Neural crest cell (in vitro differentiated cells): ENCODE data around the gene FIS1. TPM values are rescaled to one million over a fixed set of nuclear protein-coding genes. Genes with fewer than 3 reads are reported as not detected.
"Not testable (repeated sequence)": the region's sequence is repeated elsewhere in the genome, so short reads cannot be mapped to it uniquely, and the experiment has no call there.

ENCODE experiments used
- DNase-seq: peaks from one replicate; pipeline ENCODE4 v3.0.0; 2021; ENCODE audit warnings: low read depth, mixed read lengths, low spot score
- H3K27ac Mint-ChIP-seq: one replicate; pipeline ENCODE4 v1.8.0; 2021; ENCODE audit warnings: mild to moderate bottlenecking, mixed read lengths; ENCODE audit not compliant: unreplicated experiment
- H3K27me3 Mint-ChIP-seq: 2 replicates; pipeline ENCODE4 v1.8.0; 2021; ENCODE audit warnings: low read depth, mild to moderate bottlenecking, mixed read lengths
- H3K36me3 Mint-ChIP-seq: 2 replicates; pipeline ENCODE4 v1.8.0; 2021; ENCODE audit warnings: low read depth, mild to moderate bottlenecking, mixed read lengths
- H3K4me1 Mint-ChIP-seq: 2 replicates; pipeline ENCODE4 v1.8.0; 2021; ENCODE audit warnings: mixed read lengths
- H3K4me3 Mint-ChIP-seq: one replicate; pipeline ENCODE4 v1.8.0; 2021; ENCODE audit warnings: mild to moderate bottlenecking, mixed read lengths
- H3K9me3 Mint-ChIP-seq: 2 replicates; pipeline ENCODE4 v1.8.0; 2021; ENCODE audit warnings: mixed read lengths
- long read RNA-seq: library from polyadenylated mRNA; unstranded; transcript quantifications from one replicate; pipeline ENCODE4 v2.0.0, GENCODE V29; 2020
- total RNA-seq: library from RNA; stranded (reverse); gene quantifications from 2 replicates; pipeline ENCODE4 v1.2.1, GENCODE V29; 2021
- TF ChIP-seq, protein P1 (sequence below): fragments of 200-600 bp; sonication (generic); conservative IDR thresholded peaks from 2 replicates; pipeline ENCODE4 v1.5.0; 2021; ENCODE audit warnings: antibody characterized with exemption, mild to moderate bottlenecking

The FIS1 gene
- 104 and 106 TPM in 2 replicates for total RNA-seq
- long read RNA-seq, transcript FIS1-201 (5 exons, 734 nt), result major isoform, 15 of 18 reads
- long read RNA-seq, partial matches to known transcripts, result 0 of 18 reads
- long read RNA-seq, other reads (novel, unspliced or antisense), result 0 of 18 reads

DNA sequence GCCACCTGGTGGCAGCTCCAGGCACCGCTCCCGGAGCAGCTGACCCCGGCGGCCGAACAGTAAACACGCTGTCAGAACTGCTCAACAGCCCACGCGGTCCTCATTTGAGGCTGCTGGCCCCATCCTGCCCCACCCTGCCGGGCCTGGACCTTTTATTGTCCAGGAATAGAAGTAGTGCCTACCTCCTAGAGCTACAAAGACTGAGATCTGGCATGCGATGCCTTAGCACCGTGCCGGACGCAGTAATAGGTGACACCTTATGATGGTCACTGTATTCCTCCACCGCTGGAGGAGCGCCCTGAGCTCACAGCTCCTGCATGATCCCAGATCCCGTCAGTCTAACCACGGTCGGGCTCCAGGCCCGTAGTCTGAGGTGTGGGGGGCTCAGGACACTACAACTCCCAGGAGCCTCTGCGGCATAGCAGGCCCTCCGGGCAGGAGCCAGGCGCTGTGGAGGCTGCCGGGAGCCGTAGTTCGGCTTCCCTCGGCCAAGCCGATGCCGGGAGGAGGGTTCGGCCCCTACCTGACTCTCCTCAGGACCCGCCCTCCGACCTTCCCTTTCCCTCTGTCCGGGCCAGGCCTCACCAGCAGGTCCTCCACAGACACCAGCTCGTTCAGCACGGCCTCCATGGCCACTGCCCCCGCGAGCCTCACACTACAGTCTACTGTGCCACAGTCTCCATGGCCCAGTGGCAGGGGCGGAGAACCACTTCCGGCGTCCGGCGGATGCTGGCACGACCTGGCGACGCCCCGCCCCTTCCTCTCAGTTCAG lies at the start of gene FIS1:
Gene FIS1, minus strand, starts transcription at position 707 of the 772 bp plus-strand sequence. Its CDS starts 77 bp downstream, at position 630.
- no peaks in the 10 kb centered on the region for H3K27me3 Mint-ChIP-seq
- H3K27ac Mint-ChIP-seq, result peak within 1 kb of the TSS; percentile 93
- DNase-seq, result peak; percentile 89
- peak within 1 kb of the TSS; percentile 95 for H3K4me3 Mint-ChIP-seq
- peaks cover 4% of the 10 kb centered on the region for H3K36me3 Mint-ChIP-seq
- peaks cover 17% of the 10 kb centered on the region for H3K4me1 Mint-ChIP-seq
- TF ChIP-seq, protein P1, sequence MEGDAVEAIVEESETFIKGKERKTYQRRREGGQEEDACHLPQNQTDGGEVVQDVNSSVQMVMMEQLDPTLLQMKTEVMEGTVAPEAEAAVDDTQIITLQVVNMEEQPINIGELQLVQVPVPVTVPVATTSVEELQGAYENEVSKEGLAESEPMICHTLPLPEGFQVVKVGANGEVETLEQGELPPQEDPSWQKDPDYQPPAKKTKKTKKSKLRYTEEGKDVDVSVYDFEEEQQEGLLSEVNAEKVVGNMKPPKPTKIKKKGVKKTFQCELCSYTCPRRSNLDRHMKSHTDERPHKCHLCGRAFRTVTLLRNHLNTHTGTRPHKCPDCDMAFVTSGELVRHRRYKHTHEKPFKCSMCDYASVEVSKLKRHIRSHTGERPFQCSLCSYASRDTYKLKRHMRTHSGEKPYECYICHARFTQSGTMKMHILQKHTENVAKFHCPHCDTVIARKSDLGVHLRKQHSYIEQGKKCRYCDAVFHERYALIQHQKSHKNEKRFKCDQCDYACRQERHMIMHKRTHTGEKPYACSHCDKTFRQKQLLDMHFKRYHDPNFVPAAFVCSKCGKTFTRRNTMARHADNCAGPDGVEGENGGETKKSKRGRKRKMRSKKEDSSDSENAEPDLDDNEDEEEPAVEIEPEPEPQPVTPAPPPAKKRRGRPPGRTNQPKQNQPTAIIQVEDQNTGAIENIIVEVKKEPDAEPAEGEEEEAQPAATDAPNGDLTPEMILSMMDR, result peak; percentile 93
- no peaks in the 10 kb centered on the region for H3K9me3 Mint-ChIP-seq

GRCh38 chr7:101294039-101294831 lies 49.4 kb upstream of the FIS1 start:
- peaks cover 73% of the 10 kb centered on the region for H3K27me3 Mint-ChIP-seq
- H3K9me3 Mint-ChIP-seq, result no peaks in the 10 kb centered on the region
- H3K4me1 Mint-ChIP-seq, result peaks cover 3% of the 10 kb centered on the region
- H3K27ac Mint-ChIP-seq, result no peak overlapping the region
- no peak for DNase-seq
- no peaks in the 10 kb centered on the region for H3K36me3 Mint-ChIP-seq
- H3K4me3 Mint-ChIP-seq, result no peak overlapping the region
- TF ChIP-seq, protein P1, result no peak

DNA sequence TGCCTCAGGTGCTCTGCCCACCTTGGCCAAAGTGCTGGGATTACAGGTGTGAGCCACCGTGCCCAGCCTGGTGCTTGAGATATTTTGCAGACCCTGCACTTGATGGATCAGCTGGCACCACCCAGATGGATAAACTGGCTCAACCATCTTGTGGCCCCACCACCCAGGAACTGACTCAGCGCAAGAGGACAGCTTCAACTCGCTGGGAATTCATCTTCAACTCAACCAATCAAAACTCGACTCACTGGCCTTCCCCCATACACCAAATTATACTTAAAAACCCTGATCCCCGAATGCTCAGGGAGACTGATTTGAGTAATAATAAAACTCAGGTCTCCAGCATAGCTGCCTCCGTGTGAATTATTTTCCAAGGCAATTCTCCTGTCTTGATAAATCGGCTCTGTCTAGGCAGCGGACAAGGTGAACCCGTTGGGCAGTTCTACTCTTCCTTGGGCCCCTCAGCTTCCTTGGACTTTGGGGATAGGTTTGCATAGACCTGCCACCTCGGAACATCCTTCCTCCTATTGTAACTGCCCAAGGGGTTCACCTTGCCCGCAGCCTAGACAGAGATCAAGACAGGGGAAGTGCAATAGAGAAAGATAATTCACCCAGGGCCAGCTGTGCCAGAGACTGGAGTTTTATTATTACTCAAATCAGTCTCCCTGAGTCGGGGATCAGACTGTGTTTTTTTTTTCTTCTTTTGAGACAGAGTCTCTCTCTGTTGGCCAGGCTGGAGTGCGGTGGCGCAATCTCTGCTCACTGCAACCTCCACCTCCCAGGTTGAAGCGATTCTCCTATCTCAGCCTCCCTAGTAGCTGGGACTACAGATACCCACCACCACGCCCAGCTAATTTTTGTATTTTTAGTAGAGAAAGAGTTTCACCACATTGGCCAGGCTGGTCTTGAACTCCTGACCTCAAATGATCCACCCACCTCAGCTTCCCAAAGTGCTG lies 48.5 kb upstream of the FIS1 start:
- not testable (repeated sequence) for DNase-seq, H3K4me1 Mint-ChIP-seq, H3K9me3 Mint-ChIP-seq, H3K4me3 Mint-ChIP-seq, H3K27ac Mint-ChIP-seq, H3K36me3 Mint-ChIP-seq
- peaks cover 72% of the 10 kb centered on the region for H3K27me3 Mint-ChIP-seq

DNA sequence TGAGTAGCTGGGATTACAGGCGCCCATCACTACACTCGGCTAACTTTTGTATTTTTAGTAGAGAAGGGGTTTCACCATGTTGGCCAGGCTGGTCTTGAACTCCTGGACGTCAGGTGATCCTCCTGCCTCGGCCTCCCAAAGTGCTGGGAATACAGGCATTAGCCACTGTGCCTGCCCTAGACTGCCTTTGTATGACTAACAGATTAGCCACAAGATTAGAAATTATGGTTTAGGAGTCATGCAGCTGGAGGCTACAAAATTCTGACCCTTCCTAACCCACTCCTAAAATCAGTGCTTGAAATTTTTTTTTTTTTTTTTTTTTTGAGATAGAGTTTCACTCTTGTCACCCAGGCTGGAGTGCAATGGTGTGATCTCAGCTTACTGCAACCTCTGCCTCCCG lies 47.7 kb upstream of the FIS1 start:
- H3K36me3 Mint-ChIP-seq, H3K4me1 Mint-ChIP-seq, H3K9me3 Mint-ChIP-seq, DNase-seq, H3K4me3 Mint-ChIP-seq, H3K27ac Mint-ChIP-seq: not testable (repeated sequence)
- H3K27me3 Mint-ChIP-seq, result peaks cover 73% of the 10 kb centered on the region

DNA sequence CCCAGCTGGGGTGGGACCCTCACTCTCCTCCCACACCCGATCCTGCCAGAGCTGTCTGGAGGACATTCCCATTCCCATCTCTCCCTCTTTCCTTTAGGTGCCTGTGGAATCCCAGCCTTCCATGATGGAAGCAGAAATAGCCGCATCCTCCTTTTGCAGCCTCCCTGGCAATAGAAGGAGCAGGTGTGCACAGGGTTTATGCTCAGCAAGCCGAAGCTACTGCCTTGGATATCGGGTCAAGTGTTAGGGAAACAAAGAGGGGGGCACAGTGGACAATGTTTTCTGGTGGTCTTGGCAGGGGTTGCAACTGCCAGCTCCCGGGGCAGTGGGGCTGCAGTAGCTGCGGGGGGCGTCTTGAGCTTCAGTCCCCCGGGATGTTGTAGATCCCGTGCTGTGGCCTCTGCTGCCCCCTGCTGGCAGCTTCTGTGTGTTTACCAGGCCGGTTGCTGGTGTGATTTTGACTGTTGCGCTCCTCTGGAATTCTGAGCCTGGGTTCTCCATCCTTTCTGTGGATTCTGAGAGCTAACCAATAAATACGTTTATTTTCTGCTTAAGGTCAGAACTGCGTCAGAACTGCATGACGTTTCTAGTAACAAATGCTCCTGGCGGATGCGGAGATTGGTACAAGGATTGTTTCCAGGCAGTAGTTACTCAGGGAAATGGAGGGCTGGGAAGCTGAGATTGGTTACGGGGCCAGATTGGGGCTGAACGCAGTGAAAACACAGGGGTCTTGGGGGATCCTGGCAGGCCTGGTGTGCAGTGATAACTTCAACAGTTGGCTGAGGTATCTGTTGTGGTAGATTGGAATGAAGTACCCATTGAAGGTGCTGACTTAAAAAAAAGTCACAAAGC lies 45.5 kb upstream of the FIS1 start:
- peaks cover 68% of the 10 kb centered on the region for H3K27me3 Mint-ChIP-seq
- H3K4me3 Mint-ChIP-seq, H3K36me3 Mint-ChIP-seq, H3K9me3 Mint-ChIP-seq, H3K27ac Mint-ChIP-seq, H3K4me1 Mint-ChIP-seq: not testable (repeated sequence)
- peak; percentile 76 for DNase-seq
- TF ChIP-seq, protein P1, result peak; percentile 79

DNA sequence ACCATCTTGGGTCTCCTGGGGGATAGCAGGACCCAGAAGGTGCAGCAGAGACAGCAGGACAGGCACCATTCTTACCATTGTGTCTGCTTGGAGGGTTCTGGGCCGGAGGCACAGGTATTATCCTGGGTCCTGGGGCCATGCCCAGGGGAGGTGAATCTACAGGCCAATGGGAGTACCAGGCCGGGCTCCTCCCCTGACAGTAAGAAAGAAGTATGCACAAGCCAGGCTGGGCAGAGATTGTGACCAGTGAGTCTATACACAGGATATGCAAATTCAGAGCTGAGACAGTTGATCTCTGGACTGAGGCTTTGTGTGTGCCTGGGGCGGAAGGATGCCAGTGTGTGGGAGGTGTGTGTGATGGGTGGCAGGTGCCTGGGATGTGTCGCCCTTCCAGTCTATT lies 44.8 kb upstream of the FIS1 start:
- not testable (repeated sequence) for DNase-seq, H3K9me3 Mint-ChIP-seq, H3K4me3 Mint-ChIP-seq, H3K36me3 Mint-ChIP-seq, H3K4me1 Mint-ChIP-seq
- Mint-ChIP-seq H3K27me3 (peaks cover 61% of the 10 kb centered on the region), H3K27ac (peak overlapping the region; percentile 43)
